NCI-H345 treated with DMSO at 0.1 percent for 48 hours (cell line): ENCODE data around the gene COBL.

ENCODE experiments used
- DNase-seq: peaks from one replicate; lab custom pipeline; 2025; ENCODE audit not compliant: unreplicated experiment; lab: John Stamatoyannopoulos, UW

The COBL gene

DNA sequence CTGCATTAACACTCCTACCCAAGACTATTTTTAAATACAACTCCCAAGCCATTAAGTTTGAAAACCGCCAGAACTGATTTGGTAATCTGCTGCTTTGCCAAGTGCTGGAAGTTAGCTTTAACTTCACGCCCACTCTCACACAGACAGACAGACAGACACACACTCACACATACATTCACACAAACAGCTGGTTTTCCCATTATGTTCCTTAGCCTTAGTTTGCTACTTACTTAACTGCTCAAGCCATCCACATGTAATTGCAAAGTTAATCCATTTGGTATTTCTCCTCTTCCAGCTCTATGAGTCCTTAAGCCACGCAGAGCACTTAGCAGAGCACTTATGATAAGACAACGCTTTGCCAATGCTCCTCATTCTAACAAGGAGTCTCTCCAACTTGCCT is 8.3 kb downstream of the COBL start:
- no peak for DNase-seq

DNA sequence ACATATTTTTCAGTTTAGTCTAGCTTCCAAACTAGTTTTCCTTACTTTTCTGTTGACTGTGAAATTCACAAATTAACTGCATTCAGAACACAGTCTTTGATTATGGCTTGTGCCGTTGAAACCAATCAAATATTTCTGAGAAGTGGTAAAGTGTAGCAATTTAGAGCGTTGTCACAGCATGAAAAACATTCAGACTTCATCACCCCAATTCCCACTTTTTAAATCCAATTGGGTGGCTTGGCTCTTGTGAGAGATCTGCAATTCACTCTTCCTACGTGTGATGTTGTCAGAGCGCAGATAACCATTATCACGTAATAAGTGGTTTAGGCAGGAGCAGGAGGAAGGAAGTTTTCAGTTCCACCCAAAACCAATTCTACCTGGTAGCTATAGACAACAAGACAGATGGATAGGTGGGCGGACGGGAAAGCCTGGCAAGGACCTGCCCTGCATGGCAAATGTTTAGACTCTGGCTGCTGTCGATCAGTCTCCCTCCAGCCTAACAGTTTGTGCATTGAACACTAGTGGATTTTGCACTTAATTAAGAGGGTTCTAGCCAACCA is 8.9 kb downstream of the COBL start:
- no peak for DNase-seq

DNA sequence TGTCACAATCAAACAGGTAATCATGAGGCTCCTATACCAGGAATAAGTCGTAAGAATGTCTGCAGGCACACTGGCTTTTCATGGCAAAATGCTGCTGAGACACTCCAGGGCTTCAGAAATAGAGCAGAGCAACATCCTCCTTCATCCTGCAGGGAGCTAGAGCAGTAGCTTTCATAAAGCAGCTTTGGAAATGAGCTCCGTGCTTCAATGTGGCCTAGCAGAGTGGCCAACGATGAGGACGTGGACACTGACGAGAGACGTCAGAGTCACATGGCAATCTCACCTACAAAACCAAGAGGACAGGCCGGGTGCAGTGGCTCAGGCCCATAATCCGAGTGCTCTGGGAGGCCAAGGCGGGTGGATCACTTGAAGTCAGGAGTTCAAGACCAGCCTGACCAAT is 9.8 kb downstream of the COBL start:
- no peak for DNase-seq

DNA sequence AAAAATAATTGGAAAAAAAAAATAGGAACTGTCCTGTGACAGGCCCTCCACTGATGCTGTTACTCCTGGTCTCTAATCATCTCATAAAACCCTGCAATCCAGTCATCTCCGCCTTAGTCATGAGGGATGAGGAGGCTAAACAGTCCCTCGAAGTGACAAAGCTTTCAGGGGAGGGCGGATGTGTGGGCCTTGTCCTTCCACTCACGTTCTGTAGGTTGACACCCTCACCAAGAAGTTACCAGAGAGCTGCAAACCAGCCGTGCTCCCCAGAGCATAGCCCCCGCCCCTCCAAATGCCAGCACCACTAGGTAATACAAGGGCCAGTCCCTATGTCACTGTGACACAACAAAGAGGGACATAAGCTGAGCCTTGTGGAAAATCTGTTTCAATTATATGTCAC is 11.9 kb downstream of the COBL start:
- no peak for DNase-seq

DNA sequence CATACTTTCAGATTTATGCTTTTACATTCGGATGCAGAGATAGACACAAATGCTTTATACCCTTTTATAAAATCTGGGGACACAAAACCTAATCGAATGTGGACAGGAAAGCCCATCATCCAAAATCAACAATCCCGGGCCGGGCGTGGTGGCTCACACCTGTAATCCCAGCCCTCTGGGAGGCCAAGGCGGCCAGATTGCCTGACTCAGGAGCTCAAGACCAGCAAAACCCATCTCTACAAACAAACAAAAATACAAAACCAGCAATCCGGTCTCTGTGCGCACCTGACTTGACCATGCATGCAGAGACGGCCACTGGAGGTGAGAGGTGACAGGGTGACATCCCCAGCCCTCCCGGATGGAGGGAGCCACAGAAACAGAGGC is 13.5 kb downstream of the COBL start:
- DNase-seq: no peak

DNA sequence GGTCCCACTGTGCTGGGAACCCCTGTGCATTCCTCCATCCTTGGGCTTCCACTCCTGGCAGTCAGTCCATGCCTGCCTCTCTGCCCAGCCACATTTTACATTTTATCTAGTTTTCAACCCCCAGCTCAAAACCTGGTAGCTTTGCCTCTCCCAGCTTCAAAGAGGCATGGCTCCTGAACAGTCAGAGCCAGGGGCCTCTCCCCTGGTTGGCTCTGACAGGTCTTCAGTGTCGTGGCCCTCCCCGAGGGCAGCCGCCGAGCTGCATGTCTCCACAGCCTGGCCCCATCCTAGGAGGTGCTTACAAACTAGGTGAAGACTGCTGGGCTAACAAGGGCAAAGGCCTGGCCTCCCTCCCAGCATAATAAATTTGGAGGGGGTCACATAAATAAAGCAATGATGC is 14.8 kb downstream of the COBL start:
- no peak for DNase-seq

DNA sequence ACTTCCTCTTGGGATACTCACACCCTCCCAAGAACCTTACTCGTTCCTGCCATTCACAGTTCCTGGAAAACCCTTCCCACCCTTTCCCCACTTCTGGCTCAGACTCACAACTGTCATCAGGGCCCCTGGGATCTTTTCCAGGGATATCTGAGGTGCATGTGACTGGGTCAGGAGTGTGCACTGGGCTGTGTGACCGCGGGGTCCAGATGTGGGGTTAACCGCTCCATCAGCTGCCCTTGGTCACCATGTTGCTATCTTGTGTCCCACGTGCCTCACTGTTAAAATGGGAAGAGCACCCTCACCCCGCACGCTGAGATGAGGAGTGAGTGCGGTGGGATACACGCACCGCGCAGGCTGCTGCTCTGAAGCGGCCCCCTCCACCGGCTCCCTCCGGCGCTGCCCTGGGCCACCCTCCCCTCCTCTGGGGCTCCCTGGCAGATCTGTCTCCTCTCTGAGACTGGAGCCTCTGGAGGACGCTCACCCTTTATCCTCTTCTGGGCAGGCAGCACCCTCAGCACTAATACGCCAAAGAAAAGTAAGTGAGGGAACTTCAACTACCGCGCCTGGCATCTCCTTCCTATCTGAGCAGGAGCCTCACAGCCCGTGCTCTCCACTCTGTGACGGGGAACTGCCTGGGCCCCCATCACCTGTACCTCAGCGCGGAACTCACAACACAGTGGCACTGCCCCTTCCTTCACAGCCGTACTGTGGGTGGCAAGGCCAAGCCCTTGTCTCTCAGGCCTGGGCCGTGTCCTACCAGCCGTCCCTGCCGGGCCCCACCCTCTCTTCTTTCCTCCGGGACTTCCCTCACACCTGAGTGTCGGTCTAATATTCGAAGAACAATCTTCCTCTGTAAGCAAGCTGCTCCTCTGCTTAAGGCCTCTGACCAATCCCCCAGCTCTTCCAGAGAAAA is 15.6 kb downstream of the COBL start:
- no peak for DNase-seq

DNA sequence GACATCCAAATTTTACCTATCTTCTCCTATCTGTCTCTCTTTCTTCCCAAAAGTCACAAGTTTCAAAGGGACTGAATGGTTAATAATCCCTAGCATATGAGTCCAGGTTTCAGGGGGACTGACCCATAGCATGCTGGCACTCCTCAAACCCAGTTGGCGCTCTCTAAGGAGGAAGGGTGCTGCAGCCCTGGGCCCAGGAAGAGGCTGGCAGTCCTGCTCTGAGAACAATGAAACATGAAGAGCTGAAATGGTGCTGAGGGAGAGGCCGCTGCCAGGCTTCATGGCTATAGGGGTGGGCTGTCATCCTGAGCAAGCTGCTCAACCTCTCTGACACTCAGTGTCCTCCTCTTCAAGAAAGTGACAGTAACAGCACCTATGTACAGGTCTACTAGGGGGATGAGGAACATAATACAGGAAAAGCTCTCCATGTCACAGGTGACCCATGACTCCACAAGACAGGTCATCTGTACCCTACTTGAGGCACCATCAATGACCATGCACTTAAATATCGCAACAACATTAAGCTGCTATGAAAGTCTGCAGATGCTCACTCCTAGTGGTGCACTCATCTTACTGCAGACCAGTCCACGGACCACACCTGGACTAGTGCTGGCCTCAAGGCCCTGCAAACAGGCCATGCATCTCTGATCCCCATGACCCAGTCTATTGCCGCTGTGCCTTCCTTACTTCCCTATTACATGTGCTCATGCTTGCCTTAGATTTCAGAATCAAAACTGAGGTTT is 17.0 kb downstream of the COBL start:
- DNase-seq: no peak

DNA sequence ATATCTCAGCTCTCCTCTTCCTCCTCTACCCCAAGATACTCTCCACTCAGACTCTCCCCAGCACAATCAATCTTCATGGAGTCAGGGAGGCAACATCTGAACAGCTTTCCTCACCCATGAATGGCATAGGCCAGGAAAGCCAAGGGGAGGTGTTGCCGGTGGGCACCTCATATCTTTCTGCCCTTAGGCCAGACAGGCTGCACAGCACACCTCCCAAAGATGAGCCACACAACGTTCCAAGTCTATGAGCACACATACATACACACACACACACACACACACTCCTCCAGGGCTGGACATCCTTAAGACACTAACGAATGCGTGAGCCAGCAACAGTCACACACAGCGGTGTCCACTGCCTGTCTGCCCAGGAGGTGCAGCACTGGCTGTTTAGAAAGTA is 17.7 kb downstream of the COBL start:
- no peak for DNase-seq

DNA sequence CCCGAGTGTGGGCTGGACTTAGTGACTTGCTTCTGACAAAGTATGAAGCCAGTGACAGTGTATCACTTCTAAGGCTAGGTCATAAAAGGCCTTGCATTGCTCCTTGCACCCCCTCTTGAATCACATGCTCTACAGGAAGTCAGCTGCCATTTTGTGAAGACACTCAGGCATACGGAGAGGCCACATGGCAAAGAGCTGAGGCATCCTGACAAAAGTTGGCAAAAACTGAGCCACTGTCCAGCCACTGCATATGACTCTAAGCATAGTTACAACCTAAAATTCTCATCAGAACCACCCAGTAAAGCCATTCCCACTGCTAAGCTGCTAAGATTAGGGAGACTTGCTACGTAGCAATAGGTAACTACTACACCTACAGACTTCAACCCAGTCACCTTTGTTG is 18.6 kb downstream of the COBL start:
- DNase-seq: no peak

DNA sequence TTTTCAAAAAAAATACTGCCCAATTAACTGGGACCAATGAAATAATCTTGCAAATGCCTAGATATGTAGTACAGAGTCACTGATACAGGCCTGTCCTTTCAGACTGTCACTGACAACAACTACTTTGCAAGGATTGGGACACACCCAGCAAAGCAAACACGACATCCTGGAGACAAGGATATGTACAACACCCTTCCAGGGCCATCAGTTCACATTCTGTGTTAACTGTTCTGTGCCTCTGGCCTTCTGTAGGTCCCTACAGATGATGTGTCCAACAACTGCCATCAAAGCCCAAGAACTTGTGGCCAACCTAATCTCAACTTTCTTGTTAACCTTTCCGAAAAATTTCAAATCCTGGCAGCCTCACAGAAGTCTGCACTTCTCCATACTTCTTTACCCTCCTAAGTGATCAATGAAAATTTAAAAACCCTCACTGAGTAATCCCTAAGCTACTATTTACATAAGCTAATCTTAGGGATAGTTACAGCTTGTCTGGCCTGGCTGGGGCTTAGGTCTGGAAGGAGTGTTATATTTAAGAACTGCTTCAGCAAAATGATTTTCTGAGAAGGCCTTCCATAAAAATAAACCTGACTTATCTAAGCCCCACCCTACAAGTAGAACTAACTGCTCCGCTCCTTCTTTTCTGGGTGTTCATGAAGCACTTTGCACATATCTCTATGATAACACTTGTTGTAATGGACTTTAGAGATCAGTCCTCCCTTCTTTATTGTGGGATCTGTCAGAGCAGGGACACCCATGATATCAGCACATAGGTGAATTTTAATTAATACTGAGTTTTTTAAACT is 21.0 kb downstream of the COBL start:
- DNase-seq: no peak

DNA sequence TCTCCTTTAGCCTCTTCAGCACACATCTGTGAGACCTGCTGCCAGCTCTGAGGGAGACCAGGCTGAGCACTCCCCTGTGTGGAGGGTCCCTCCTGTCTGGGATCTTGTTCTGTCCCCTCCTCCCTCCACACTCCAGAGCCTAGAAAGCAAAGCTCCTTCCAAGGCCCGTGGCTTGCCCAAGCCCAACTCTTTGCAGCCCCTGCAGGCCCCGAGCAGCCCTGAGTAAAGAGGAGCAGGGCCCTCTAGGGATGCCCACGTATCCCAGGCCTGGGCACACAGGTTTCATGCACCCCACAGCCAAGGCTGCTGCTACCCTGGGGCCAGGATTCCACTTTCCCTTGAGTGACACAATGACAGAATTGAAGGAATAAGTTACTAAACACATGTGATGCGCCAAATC is 24.0 kb downstream of the COBL start:
- DNase-seq: no peak

DNA sequence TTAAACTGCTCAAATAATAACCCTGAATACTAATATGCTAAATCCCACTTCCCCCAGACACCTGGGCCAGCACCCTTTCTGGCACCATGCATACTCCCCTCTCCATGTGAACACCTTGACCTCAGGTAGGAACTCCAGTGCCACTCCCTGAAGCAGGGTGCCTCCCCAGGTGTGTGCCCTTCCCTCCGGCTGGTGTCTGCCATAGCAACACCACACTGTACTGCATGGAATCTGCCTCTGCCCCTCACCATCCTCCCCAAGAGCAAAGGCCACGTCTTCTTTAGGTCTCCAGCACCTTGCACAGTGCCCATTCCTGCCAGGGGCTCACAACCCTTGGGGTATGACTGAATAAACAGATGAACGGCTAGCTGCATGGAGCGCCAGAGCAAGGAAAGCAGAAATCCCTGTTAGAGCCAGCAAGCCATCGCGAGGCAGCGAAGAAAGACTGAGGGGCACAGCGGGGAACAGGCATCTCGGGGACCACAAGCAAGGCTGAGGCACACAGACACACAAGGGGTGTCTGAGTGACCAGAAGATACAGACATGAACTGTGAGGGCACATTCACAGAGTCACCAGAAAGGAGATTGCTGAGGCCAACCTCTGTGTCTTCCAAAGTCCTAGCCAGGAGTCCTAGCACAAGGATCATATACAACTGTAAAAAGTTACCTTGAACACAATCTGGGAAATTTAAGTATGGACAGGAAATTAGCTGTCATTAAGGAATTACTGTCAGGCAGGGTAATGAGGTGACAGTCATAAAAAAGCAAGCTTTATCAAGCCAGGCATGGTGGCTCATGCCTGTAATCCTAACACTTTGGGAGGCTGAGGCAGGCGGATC is 25.7 kb downstream of the COBL start:
- DNase-seq: no peak

DNA sequence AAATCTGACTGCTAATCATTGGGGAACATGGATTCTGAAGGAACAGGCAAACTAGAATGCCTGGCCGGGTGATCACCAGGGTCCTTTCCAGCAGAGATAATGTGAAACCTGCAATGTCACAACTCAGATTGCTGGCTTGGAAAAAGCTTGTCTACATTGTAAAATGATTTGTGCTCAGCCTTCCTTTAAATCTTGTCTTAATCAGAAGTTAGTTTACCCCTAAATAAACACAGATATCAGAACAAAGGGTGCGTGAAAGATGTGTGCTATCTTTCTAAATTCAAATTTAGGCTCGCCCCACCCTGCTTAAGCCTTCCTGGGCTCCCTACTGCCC is 26.3 kb downstream of the COBL start:
- no peak for DNase-seq

DNA sequence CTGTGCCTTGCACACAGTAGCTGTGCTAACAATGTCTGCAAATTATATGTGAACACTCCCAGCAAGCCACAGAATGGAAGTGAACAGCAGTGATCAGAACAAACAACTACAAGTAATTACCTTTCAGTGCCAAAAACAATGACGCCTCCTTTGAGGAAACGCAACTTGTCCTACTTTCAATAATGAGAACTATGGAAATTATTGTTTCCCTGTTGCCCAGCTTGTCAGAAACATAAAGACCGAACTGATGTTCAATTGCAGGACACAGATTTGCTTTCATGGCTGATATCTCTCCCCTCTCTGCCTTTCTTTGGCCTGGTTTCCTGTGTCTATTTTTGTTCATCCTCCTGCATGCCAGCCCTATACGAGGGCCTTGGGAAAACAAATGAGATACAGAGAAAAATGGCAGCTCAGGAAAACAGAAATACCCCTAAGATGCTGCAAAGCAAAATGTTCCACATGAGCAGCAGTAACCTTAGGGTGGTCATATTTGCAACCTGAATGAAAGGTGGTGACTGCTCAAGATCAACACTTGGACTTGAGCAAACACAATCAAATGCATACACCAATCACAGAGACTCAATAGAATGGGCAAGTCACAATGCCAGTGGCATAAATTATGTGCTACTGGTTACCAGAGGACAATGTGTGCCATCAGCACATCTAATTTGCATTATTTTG is 26.8 kb downstream of the COBL start:
- peak; percentile 67 for DNase-seq

DNA sequence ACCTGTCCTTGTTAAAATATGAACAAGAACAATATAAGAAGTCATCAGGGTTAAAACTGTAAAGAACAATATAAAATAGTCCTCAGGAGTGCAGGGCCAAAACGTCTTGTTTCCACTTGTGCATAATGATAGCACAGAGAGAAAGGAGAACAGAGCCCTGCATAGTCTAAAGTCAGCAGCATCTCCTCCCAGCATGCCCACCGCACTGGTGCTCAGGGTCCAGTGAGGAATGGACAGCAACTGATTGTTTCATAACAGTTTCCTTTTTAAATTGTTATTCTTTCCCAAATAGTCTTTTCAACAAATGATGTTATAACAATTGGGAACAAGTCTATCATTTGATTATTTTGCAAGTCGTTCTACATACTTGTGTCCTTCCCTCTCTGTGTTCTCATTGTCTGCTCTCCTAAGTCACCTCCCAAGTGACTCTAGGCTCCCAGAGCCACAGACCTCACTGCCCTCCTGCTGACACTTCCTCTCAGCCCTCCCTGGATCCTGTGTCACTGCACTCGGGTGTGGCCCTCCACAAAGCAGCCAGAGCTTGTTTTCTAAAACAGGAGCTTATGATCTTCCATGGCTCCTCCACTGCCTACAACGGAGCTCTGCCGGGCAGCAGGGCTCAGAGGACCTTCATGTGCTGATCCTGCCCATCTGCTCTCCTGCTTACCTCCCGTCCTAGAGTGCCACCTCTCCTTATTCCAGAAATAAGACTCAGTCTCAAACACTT is 27.6 kb downstream of the COBL start:
- DNase-seq: peak; percentile 67

DNA sequence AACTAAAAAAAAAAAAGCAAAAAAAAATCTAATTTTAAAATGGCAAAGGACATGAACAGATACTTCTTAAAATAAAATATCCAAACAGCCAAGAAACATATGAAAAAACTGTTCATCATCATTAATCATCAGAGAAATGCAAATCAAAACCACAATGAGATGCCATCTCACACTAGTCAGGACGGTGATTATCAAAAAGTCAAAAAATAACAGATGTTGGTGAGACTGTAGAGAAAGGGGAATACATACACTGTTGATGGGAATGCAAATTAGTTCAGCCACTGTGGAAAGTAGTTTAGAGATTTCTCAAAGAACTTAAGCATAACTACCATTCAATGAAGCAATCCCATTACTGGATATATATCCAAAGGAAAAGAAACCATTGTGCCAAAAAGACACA is 30.2 kb downstream of the COBL start:
- DNase-seq: no peak

DNA sequence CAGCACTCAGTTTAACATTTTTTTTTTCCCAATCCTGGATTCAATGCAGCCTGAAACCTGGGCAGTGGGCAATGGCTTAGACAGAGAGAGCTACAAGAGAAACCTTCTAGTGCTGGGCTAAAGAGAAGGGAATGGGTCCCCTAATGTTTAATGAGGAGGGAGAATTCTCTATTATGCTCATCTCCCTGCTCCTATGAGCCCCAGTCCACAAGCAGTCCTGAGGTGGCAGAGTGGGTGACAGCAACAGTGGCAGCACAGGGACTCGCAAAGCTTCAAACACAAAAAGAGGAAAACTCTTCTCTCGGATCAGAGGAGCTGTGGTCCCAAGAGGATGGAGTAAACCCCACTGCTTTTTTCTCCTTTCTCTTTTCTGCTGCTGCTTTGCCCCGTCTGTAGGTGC is 36.5 kb downstream of the COBL start:
- no peak for DNase-seq

DNA sequence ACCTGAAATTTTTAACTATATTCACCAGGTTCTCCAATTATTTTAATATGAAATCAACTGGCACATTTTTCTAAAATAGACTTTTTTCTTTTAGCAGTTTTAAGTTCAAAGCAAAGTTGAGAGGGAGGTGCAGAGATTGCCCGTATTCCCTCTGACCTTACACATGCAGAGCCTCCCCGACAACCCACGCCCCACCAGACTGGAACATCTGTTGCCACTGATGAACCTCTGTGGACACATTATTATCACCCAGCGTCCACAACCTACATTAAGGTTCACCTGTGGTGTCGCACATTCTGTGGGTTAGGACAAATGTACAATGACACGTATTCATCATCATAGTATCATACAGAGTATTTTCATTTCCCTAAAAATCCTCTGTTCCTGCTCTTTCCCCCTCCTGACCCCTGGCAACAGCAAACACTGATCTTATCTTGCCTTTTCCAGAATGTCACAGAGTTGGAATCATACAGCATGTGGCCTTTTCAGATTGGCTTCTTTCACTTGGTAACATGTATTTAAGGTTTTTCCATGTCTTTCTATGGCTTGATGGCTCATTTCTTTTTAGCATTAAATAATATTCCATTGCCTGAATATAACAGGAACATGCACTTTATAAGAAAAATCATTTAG is 37.1 kb downstream of the COBL start:
- no peak for DNase-seq
